ENCODE results near the gene RAB11FIP2.
A peak's percentile ranks its signal among the peaks of the same experiment; 100 is the strongest.

The RAB11FIP2 gene

GRCh38 chr10:118017071-118017740 is 29.5 kb downstream of the RAB11FIP2 start:
- H3K27ac Mint-ChIP-seq: no peak overlapping the region
- H3K9me3 Mint-ChIP-seq: no peaks in the 10 kb centered on the region
- no peaks in the 10 kb centered on the region for H3K27me3 Mint-ChIP-seq
- DNase-seq (no peak), ATAC-seq (no peak)
- H3K4me3 Mint-ChIP-seq: no peak overlapping the region
- H3K4me1 Mint-ChIP-seq: no peaks in the 10 kb centered on the region

- Mint-ChIP-seq H3K4me1 (peaks cover 6% of the 10 kb centered on the region), H3K27ac (peak overlapping the region in 1 of 2 donors; percentile 57), H3K9me3 (no peaks in the 10 kb centered on the region), H3K4me3 (no peak overlapping the region), H3K27me3 (no peaks in the 10 kb centered on the region)
- DNase-seq (no peak), ATAC-seq (no peak)
These were observed 33.7 kb downstream of the RAB11FIP2 start for GRCh38 chr10:118012952-118013525.

- no peak overlapping the region for H3K27ac Mint-ChIP-seq
- no peak for DNase-seq
These were observed 39.0 kb downstream of the RAB11FIP2 start for GRCh38 chr10:118007773-118008172.

GRCh38 chr10:118003126-118003525 is 43.6 kb downstream of the RAB11FIP2 start:
- H3K4me3 Mint-ChIP-seq: no peak overlapping the region
- ATAC-seq (no peak), DNase-seq (no peak)
- H3K27me3 Mint-ChIP-seq: no peaks in the 10 kb centered on the region
- H3K9me3 Mint-ChIP-seq: no peaks in the 10 kb centered on the region
- peaks cover 12% of the 10 kb centered on the region for H3K4me1 Mint-ChIP-seq
- peak overlapping the region; percentile 91 to 95 for H3K27ac Mint-ChIP-seq

More at GRCh38 chr10:118007773-118008172, 39.0 kb downstream of the RAB11FIP2 start:
- no peak for ATAC-seq
- Mint-ChIP-seq H3K4me1 (peaks cover 11% of the 10 kb centered on the region), H3K27me3 (no peaks in the 10 kb centered on the region), H3K9me3 (no peaks in the 10 kb centered on the region), H3K4me3 (no peak overlapping the region)

GRCh38 chr10:118002581-118002980 is 44.2 kb downstream of the RAB11FIP2 start:
- H3K27ac Mint-ChIP-seq: peak overlapping the region; percentile 89 to 95
- H3K9me3 Mint-ChIP-seq: no peaks in the 10 kb centered on the region
- H3K4me3 Mint-ChIP-seq: no peak overlapping the region
- H3K4me1 Mint-ChIP-seq: peaks cover 12% of the 10 kb centered on the region
- DNase-seq: peak; percentile 10 to 21
- ATAC-seq: peak; percentile 86
- no peaks in the 10 kb centered on the region for H3K27me3 Mint-ChIP-seq

- DNase-seq: no peak
- no peaks in the 10 kb centered on the region for H3K27me3 Mint-ChIP-seq
- H3K9me3 Mint-ChIP-seq: no peaks in the 10 kb centered on the region
- H3K4me1 Mint-ChIP-seq: peaks cover 6% of the 10 kb centered on the region
- no peak overlapping the region for H3K4me3 Mint-ChIP-seq
- no peak for ATAC-seq
- H3K27ac Mint-ChIP-seq: no peak overlapping the region
These were observed 49.1 kb downstream of the RAB11FIP2 start for GRCh38 chr10:117997673-117998072.

- DNase-seq: no peak
- no peaks in the 10 kb centered on the region for H3K9me3 Mint-ChIP-seq
- no peak for ATAC-seq
- no peaks in the 10 kb centered on the region for H3K4me1 Mint-ChIP-seq
- H3K27ac Mint-ChIP-seq: no peak overlapping the region
- no peak overlapping the region for H3K4me3 Mint-ChIP-seq
- no peaks in the 10 kb centered on the region for H3K27me3 Mint-ChIP-seq
These were observed 50.0 kb downstream of the RAB11FIP2 start for GRCh38 chr10:117996709-117997108.

GRCh38 chr10:117994771-117995170 is 52.0 kb downstream of the RAB11FIP2 start:
- no peak for DNase-seq
- Mint-ChIP-seq H3K27me3 (no peaks in the 10 kb centered on the region), H3K27ac (no peak overlapping the region), H3K9me3 (no peaks in the 10 kb centered on the region), H3K4me3 (no peak overlapping the region), H3K4me1 (no peaks in the 10 kb centered on the region)
- ATAC-seq: no peak

- no peak for DNase-seq
- Mint-ChIP-seq H3K9me3 (peaks cover 0 to 13% of the 10 kb centered on the region in 2 donors), H3K27ac (peak overlapping the region; percentile 61 to 66), H3K27me3 (no peaks in the 10 kb centered on the region), H3K4me3 (no peak overlapping the region), H3K4me1 (no peaks in the 10 kb centered on the region)
- ATAC-seq: no peak
These were observed 53.6 kb downstream of the RAB11FIP2 start for GRCh38 chr10:117993166-117993565.

- Mint-ChIP-seq H3K4me3 (no peak overlapping the region), H3K27ac (no peak overlapping the region), H3K27me3 (no peaks in the 10 kb centered on the region), H3K4me1 (no peaks in the 10 kb centered on the region), H3K9me3 (peaks cover 1 to 19% of the 10 kb centered on the region in 2 donors)
- DNase-seq (no peak), ATAC-seq (no peak)
These were observed 55.0 kb downstream of the RAB11FIP2 start for GRCh38 chr10:117991701-117992100.

GRCh38 chr10:117989962-117990361 is 56.8 kb downstream of the RAB11FIP2 start:
- no peaks in the 10 kb centered on the region for H3K4me1 Mint-ChIP-seq
- no peak overlapping the region for H3K27ac Mint-ChIP-seq

GRCh38 chr10:117988814-117989213 is 57.9 kb downstream of the RAB11FIP2 start:
- DNase-seq (no peak), ATAC-seq (no peak)
- Mint-ChIP-seq H3K27me3 (no peaks in the 10 kb centered on the region), H3K4me3 (no peak overlapping the region), H3K9me3 (peaks cover 14 to 27% of the 10 kb centered on the region in 2 donors), H3K4me1 (no peaks in the 10 kb centered on the region), H3K27ac (no peak overlapping the region)

More at GRCh38 chr10:117989962-117990361, 56.8 kb downstream of the RAB11FIP2 start:
- no peaks in the 10 kb centered on the region for H3K27me3 Mint-ChIP-seq
- DNase-seq: no peak
- H3K9me3 Mint-ChIP-seq: peaks cover 13 to 24% of the 10 kb centered on the region in 2 donors
- ATAC-seq: no peak
- no peak overlapping the region for H3K4me3 Mint-ChIP-seq

- H3K4me3 Mint-ChIP-seq: no peak overlapping the region
- H3K4me1 Mint-ChIP-seq: no peaks in the 10 kb centered on the region
- ATAC-seq: no peak
- DNase-seq: no peak
- H3K27me3 Mint-ChIP-seq: peaks cover 13% of the 10 kb centered on the region
- H3K9me3 Mint-ChIP-seq: peaks cover 14 to 35% of the 10 kb centered on the region in 2 donors
- no peak overlapping the region for H3K27ac Mint-ChIP-seq
These were observed 59.4 kb downstream of the RAB11FIP2 start for GRCh38 chr10:117987244-117987909.

GRCh38 chr10:117983961-117984360 is 62.8 kb downstream of the RAB11FIP2 start:
- ATAC-seq: no peak
- Mint-ChIP-seq H3K27ac (no peak overlapping the region), H3K9me3 (peaks cover 14 to 28% of the 10 kb centered on the region in 2 donors), H3K4me3 (no peak overlapping the region), H3K27me3 (peaks cover 14% of the 10 kb centered on the region), H3K4me1 (no peaks in the 10 kb centered on the region)
- no peak for DNase-seq

GRCh38 chr10:117980755-117981702 is 65.7 kb downstream of the RAB11FIP2 start:
- Mint-ChIP-seq H3K4me1 (no peaks in the 10 kb centered on the region), H3K9me3 (peaks cover 6 to 16% of the 10 kb centered on the region in 2 donors), H3K4me3 (no peak overlapping the region), H3K27ac (no peak overlapping the region), H3K27me3 (peaks cover 22% of the 10 kb centered on the region)
- no peak for DNase-seq
- ATAC-seq: no peak
